Activated CD4-positive, alpha-beta T cell treated with anti-CD3 and anti-CD28 coated beads for 1 hour (primary cell): ENCODE results near the gene BHLHE23.
"Not testable (repeated sequence)": the region's sequence is repeated elsewhere in the genome, so short reads cannot be mapped to it uniquely, and the experiment has no call there.

Experiments
- DNase-seq: peaks from one replicate; pipeline ENCODE4 v3.0.0-alpha.2; 2020

The BHLHE23 gene

DNA sequence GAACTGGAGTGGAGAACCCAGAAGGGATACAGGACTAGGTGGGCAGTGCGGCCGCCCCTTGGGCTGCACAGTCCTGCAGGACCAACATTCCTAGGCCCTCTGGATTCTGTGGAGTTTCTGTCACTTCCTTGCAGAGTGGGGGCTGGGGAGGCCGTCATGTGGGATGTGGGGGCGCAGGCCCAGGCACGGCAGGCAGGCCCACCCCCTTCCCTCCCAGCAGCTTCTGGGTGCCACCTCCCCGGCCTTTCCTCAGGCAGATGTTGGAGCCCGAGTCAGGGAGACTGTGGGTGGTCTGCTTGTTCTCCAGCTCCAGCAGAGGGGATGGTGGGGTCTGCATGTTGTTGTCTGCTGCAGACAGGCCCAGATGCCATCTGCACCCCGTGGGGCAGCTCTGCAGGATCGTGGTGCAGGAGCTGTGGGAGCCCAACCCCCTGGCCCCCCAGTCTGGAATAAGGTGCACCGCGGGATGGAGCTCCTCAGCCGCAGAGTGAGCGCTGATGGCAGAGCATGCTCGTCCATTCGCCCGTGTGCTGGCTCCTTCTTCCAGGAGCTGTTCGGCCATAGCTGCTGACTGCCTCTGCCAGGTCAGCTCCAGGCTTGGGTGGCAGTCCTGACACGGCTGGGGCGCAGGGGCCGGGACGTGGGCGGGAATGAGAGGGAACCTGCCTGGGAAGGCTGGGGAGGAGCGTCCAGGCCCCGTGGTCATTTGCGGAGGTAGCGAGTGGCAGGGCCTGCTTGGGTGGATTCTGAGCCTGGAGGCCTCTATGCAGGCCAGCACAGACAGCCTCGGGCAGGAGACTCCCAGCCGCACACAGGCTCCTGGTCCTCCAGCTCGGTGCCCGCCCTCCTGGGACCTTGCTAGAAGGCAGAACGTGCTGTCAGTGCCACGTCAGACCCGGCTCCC lies 36.2 kb downstream of the BHLHE23 start:
- no peak for DNase-seq

- DNase-seq: no peak
These were observed 36.8 kb downstream of the BHLHE23 start for GRCh38 chr20:62969939-62970306.

DNA sequence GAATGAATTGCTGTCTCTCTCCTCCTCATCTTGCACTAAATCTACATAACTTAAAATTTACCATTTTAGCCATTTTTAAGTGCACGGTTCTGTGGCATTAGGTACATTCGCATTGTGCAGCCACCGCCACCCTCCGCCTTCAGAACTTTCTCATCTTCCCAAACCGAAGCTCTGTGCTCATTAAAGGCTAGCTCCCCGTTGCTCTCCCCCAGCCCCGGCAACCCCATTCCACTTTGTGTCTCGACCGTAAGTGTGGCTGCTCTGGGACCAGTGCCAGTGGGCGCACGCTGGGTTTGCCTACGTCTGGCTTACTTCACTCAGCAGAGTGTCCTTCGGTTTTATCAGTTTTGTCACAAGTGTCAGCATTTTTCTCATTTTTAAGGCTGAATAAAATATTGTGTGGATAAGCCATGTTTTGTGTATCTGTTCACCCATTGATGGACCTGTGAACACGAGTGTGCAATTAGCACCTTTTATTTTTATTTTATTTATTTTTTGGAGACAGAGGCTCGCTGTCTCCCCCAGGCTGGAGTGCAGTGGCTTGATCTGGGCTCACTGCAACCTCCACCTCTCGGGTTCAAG lies 37.5 kb downstream of the BHLHE23 start:
- no peak for DNase-seq

- no peak for DNase-seq
These were observed 38.2 kb downstream of the BHLHE23 start for GRCh38 chr20:62968378-62969178.

DNA sequence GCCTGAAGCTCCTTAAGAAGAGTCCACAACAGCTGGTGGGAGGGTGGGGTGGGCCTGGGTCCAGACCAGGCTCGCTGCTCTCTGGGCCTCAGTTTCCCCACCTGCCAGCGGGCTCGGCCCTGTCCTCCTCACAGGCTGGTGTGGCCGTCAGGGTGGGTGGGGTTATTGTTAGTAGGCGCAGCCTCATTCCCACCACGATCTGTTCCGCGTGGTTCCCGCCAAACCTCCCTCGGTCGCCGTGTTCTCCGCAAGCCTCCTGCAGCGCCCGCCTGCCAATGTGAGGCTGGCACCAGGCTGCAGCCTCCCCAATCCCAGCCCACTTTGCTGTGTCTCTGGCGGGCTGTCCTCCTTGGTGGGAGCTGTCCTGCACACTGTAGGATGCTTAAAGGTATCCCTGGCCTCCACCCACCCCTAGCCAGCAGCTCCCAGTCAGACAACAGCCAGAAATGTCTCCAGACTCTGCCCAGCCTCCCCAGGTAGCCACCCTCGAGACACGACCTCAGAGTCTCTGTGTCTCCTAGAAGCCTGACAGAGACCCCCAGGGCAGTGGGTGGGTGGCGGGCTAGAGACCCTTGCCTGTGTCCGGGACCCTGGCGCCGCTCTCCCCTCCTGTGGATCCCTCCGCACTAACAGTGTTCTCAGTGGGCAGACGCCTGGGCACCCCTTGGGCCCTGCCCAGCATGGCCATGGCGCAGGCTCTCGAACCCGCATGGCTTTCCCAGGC lies 39.0 kb downstream of the BHLHE23 start:
- no peak for DNase-seq

- DNase-seq: no peak
These were observed 39.6 kb downstream of the BHLHE23 start for GRCh38 chr20:62967149-62967501.

- no peak for DNase-seq
These were observed 40.3 kb downstream of the BHLHE23 start for GRCh38 chr20:62966212-62967148.

DNA sequence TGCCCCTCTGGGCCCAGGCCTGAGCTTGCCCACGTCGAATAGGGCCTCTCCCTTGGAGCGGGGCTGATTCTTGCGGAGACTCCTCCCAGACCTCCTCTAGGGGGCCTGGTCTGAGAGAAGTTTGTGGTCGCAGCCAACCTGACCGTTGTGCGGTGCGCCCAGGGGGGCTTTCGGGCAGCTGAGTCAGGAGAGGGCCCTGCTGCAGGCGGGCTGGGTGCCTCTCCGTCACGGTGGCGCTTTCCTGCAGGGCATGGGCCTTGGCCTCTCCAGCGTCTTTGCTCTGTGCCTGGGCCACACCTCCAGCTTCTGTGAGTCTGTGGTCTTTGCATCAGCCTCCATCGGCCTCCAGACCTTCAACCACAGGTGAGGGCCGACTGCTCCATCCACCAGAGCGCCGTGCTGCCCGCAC lies 41.4 kb downstream of the BHLHE23 start:
- no peak for DNase-seq

DNA sequence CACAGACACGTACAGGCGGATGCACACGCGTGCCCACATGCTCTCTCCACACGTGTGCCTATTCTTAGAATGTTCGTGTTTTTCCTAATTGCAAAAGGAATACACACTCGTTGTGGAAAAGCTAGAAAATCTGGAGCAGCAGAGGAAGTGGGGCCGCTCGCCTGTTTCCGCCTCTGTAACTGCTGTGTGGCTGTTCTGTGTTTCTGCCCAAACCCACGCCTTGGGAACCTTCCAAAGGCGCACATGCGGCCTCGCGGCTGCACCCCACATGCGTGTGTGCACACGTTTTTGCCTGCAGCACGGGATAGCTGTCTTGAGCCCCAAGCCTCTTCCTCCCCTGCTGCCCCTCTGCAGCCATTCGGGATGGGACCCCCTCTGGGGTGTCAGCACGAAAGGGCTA lies 42.1 kb downstream of the BHLHE23 start:
- DNase-seq: no peak

GRCh38 chr20:62963614-62964397 lies 43.0 kb downstream of the BHLHE23 start:
- DNase-seq: no peak

GRCh38 chr20:62962891-62963613 lies 43.7 kb downstream of the BHLHE23 start:
- DNase-seq: no peak

GRCh38 chr20:62962221-62962879 lies 44.4 kb downstream of the BHLHE23 start:
- DNase-seq: no peak

- DNase-seq: no peak
These were observed 45.0 kb downstream of the BHLHE23 start for GRCh38 chr20:62961799-62962198.

- DNase-seq: no peak
These were observed 45.4 kb downstream of the BHLHE23 start for GRCh38 chr20:62961310-62961783.

GRCh38 chr20:62960446-62961309 lies 46.1 kb downstream of the BHLHE23 start:
- not testable (repeated sequence) for DNase-seq

DNA sequence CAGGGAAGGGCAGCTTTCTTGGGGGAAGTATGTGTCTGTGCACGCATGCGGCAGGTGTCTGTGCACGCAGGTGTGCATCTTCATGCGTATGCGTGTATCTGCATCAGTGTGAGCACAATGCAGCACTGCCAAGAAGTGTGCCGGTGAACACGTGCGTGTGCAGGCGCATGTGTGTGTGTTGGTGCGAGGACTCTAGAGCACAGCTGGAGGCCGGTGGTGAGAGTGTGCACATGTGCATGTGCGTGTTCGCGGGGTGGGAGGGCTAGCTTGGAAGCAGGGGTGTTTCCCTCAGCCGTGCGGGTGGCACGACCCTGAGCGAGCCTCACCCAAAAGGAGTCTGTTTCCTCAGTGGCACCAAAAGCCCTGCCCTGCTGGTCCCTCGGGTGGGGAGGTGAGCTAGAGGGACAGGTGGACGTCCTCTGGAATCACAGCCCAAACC lies 46.7 kb downstream of the BHLHE23 start:
- no peak for DNase-seq

DNA sequence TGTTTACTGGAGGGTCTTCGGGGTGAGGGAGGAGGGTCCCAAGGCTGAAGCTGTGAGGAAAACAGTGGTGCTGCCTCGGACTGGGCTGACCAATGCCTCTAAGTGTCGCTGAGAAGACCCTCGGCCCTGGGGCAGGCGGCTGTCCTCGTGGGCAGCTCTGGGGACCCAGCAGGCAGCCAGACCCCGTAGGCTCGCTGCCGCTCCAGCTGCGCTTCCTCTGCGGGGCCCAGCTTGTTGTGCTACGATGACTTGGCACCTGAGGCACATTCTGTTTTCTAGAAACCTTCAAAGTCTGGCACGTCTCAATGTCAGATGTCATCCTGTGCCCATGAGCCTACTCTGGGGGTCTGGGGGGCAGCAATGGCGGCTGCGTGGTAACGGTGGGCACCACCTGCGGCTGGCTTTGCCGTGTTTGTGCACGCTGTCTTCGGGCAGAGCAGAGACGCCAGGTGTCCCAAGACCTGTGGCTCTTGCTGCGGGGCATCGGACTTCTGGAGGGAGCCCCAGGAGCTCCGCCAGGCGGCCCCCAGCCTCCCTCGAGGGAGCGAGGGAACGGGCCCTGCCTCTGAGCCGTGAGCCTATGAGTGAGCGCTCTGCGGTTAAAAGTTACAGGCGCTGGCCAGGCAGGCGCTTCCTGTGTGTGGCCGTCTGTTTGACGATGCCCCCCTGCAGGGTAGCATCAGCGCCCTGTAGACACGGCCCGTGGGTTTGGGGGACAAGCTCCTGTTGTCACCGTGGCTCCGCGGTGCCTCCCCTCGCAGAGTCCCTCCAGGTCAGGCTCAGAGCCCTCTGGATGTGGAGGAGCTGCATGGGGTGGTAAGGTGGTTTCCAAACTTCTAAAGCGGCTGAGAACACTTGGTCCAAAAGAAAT lies 47.4 kb downstream of the BHLHE23 start:
- DNase-seq: no peak
